T follicular helper cell (primary cell): ENCODE results near the gene JAK1.

Experiments
- DNase-seq: peaks from one replicate; pipeline ENCODE4 v3.0.0-alpha.2; 2020; ENCODE audit warnings: low read depth

The JAK1 gene

DNA sequence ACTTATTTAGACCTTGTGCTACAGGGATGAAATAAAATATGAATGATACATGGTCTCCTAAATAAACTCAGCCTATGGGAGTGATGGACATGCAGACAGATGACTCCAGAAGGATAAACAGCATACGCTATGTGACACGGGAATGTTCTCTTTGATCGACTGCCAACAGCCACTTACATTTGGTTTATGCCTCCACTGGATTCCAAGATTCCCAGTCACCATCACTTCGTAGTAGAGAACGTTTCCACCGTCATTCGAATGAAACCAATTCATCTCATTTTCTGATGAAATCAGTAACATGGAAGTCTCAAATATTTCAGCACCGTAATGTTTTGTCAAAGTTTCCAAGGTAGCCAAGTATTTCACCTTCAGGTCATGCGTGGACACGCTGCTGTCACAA, 99.7 kb downstream of the JAK1 start:
- DNase-seq: no peak

DNA sequence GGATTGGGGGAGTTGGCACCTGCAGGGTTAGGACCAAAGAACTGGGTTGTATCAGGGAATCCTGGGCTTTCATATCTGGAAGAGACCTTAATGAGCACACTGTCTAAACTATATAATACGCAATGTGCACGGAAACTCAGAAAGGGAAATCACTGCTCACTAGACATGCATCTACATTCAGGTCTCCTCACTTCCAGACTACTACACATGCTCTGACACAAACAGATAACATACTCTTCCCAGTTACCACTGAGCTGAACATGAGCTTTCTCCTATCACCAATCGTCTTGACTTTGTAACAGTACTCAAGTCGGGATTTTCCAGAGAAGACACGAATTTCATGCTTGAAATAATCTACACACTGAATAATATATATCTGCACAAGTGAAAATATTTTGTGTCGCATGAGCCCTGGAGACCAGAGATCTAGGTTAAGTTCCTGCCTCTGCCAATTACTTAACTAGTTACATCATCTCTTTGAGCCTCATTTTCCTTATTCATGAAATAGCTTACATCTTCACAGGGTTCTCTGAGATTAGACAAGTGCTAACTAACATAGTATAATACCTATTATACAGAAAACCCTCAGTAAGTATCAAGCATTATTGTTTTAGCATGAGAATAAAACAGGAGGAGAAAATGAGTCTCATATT, 101.1 kb downstream of the JAK1 start:
- no peak for DNase-seq

DNA sequence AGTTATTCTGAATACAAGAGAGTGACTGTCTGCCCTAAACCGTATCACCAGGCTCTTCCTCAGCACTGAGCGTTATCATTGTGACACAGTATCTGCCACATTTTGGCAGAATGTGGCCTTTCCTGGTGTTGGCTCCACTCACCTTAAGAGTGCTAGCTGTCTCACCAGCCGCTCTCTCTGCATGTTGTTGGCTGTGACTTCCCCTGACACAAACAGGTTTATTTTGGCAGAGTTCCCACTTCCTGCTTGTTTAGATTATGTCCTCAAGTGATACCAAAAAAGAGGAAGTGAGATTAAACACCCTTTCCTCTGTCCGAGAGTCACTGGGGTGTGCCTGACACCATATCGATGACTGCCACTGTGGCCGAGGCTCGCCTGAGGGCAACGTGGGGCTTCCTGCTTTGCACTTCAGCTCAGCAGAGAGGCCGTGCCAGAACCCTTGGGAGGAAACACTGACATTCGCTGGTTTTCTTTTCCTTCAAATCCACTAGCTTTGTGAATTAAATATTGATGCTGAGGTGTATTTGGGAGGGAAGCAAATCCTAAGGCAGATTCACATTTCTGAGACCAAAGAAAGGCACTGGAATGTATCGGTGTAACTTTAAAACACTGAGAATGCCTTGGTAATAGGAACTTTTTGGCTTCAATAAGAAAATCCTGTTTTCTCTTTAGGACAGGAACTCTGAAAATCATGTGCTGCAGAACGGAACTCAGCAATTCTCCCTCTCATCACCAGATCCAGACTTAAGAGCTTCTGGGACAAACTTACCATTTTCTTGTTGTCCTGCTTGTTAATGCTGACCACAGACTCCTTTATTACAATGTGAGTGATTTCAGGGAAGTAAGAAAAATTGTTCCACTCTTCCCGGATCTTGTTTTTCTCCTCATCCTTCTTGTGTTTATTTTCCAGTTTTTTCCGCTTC, 102.1 kb downstream of the JAK1 start:
- no peak for DNase-seq

DNA sequence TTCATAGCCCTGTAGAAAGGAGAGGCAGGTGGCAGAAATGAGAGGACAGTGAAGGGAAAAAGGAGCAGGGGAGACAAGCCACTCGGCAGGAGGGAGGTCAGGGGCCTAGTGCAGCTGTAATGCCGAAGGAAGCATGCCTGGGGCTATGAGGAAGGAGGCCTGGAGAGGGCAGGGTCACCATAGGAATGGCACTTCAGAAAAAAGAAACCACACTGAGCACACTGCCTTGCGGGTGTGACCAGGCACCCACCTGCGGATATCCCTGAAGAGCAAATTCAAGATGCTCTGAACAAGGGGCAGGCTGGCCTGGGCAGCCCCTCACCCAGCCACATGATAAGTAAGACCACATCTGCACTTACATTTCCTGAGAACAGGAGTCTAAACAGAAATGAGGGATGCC, 104.7 kb downstream of the JAK1 start:
- no peak for DNase-seq

DNA sequence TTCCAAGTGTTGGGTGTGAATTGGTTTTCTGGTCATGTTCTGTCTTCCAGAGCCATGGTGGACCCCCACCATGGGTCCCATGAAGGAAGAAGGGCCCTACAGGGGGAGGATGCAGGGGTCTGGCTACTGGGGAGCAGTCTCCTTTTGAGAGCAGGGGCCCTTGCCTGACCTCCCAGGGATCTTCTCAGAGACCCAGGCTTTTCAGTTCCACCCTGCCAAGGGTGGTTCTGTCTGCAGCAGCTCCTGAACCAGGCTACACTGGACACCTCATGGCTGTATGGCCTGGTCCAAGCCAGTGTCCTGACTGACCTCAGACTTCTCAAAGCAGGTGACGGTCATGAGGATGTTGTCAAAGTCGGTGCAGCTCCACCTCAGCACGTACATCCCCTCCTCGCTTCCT, 109.0 kb downstream of the JAK1 start:
- no peak for DNase-seq

DNA sequence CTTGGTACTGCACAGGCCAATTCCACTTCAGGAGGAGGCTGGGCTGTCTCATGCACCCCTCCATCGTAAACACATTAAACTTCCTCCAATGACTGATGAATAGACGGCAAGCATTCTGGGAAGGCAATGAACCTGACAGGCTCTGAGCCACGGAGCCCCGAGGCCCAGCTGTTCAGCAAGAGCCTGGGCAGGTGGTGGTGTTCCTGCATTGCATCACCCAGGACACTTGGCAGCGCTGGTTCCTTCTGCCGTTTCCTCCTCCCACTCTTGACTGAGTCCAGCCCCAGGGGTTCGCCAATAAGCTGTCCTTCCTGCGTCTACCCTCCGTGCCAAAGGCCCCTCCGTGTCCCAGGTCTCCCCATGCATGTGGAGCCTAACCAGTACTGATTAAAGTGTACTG, 109.8 kb downstream of the JAK1 start:
- no peak for DNase-seq

DNA sequence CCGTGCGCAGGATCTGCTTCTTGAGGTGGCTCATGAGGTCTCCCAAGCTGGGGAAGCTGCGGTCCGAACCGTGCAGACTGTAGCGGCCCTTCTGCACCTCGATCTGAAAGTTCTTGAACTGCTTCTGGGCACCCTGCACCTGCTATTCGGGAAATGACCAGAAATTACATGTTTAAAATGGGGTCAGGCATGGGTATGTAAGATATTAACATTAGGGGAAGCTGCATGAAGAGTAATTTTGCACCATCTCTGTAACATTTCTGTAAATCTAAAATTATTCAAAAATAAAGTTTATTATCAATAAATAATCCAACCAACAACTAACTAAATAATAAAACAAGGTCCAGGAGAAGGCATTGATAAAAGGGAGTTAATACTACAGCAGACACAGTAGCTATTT, 110.8 kb downstream of the JAK1 start:
- no peak for DNase-seq

DNA sequence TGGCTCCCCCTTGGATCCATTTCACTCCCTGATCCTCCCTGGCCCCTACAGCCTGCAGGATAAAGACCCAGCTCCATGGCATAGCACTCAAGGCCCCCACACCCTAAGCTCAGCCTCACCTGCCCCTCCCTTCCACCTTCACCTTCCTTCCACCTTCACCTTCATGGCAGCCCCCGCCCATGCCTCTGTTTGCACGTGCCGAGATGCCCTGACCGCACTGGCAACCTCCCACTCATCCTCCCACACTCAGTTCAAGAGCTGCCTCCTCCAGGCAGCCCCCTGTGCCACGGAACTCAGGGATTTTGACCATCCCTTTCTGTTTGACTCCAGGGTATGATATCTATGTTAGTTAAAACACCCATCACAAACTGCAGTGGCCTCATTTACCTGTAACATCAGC, 111.7 kb downstream of the JAK1 start:
- DNase-seq: no peak

DNA sequence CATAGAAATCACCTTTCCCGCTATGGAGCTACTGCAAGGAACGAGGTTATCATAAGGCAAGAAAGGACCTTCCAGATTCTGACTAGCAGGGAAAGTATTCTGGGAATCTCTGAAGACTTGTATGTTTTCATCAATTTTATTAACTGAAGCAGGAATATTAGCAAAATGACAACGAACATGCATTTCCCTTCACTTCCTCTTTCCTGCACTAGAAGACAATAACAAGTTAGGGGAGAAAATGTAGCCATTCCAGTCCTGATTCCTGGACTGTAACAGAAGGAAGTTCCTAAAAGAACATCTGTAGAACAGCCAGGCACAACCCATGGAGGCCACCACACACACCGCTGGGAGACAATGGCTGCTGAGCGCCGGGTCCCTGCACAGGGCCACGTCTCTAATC, 114.7 kb downstream of the JAK1 start:
- no peak for DNase-seq

DNA sequence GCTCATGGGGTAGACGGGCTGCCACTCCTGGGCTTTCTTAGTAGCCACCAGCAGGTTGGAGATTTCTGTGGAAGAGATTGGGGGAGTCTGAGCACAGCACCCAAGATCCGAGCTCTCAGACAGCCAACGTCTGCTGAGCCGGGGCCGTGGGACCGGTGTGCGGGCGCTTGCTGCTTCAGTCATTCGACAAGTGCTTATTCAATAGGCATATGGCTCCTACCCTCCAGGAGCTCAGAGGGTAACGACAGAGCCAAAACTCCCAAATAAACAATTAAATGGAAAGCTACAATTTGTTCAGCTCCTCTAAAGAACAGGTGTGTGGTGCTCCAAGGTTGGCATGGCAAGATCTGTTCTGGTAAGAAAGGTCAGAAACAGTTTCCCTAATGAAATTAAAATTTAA, 115.5 kb downstream of the JAK1 start:
- DNase-seq: no peak

DNA sequence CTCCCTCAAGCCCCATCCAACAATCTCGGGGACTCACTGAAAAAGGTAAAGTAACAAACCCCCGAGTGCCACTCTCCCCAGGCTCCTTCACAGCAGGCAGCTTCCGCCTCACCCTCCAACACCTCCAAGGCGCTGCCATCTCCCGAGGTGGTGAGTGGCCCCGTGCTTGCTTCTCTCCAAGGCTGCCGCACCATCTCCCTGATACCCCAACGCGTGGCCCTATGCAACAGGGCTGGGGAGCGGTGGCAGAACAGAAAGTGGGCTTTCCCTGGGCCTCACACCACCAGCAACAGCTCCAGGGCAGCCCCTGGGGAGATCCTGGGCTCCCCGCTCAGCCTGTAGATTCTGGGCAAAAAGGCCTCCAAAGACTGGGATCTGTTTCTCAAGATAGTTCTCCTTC, 116.4 kb downstream of the JAK1 start:
- no peak for DNase-seq

DNA sequence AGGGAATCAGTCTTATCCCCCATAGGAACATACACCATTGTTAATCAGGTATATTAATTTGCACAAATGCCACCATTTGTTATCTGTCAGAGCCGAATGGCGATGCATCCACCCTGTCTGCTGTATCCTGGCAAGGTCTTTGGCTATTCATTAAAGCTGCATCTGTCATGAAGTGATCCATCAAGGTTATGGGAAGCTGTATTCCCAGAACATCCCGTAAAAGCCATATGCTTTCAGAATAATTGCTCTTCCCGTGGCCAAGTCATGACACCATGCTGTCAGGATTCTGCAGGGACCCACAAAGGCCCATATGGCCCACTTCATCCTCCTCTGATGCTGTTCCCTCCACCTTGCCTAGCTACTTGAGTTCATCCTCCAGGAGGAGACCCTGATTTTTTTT, 117.5 kb downstream of the JAK1 start:
- DNase-seq: no peak

DNA sequence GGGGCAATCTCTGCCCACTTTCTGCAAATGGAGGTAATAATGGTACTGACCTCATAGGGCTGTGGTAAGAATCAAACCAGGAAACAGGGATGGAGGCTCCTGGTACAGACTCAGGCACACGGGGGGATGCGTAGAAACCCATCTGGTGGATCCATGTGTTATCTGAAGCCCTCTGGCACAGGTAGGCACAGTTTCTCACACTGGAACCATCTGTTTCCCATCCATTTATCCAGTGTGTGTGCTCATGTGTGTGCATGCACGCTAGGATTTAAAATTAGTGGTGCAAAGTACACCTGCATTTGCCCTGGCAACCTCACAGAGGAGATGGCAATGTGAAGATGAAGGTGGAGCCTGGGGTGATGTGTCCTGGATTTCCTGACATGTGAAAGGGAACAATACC, 118.2 kb downstream of the JAK1 start:
- no peak for DNase-seq

DNA sequence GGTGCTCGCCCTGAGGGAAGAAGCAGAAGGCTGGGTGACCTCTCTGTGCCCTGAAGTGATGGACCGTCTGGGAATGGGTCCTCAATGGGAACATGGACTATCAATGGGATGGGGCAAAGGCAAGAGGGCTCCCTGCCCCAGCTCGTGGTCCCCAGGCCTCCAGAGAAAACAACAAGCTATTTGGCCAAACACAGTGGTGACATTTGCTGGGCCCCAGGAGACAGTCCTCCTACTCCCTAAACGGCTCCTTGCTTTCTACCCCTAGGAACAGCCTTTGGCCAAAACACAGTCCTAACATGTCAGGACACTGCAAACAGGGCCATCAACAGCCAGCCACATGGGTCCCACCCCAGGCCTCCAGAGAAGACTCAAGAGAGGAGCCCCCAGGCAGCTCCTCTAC, 118.7 kb downstream of the JAK1 start:
- no peak for DNase-seq

DNA sequence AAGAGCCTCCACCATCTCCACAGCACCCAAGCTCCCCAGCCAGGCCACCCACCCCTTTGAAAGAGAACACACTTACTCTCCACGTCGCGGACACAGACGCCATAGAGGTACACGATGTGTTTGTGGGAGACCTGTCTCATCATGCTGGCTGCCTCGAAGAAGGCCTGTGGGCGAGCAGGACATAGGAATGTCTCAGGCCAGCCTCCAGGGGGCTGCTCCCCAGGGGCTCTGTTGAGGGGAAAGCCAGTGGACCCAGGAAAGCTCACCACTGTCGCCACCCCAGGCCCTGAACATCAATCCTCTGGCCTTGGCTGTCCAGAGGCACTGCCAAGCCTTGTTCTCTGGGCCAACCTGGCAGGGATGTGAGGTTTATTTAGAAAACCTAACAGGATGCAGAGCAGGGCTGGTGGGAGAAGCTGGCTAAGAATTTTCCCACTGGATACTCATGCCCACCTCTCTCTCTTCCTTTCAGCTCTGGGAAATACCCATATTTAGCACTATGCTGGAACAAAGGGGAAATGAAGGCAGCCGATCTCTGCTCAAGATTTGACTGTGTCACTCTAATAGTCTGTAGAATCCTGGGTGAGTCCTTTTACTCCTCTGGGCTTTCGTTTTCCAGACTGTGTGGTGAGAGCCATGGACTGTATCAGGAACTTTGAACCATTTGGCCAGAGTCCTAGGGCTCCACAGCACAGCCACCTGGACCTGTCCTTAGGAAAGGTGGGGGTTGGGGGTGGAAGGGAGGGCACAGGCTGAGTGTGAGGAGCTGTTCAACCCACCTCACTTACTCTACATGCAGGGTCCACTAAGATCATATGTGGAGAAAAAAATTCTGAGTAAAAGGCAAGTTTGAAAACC, 119.5 kb downstream of the JAK1 start:
- no peak for DNase-seq

DNA sequence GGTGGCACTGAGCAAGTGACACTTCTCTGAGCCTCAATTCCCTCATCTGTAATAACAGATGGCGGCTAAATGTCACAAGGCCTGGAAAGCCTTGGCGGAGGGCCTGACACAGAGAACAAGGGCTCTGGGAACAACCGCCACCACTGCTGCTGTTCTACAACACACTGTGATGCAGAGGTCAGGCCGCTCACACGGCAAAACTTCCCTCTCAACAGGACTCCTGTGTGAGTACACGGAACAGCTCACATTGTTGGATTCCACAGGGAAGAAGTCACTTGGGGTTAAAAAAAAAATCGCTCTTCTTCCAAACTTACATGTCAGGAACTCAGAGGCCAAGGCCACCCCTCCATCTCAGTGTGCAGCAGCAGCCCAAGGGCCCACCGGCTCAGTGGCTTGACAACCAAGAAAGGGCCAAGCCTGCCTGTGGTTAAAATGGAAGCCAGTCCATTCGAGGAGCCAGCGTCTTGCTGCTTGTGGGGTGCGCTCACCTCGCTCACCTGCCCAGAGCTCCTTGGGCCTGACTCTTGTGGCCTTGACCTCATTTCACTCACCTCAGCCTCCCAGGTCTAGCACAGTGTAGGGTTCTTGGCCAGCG, 120.4 kb downstream of the JAK1 start:
- no peak for DNase-seq

DNA sequence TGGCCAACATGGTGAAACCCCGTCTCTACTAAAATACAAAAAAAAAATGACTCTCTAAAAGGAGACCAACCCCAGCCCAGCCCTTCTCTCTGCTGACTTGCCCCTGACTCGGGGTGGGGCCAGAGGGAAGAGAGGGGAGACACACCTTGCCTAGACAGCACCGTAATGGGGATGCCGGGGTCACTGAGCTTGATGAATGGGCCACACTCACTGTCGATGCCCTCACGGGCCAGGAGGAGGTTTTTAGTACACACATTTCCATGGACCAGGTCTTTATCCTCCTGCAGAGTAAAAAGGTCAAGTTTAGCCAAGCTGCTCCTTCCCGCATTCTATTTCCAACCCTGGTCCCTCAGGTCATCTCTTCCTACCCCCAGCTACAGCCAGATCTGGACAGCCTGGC, 121.7 kb downstream of the JAK1 start:
- no peak for DNase-seq

DNA sequence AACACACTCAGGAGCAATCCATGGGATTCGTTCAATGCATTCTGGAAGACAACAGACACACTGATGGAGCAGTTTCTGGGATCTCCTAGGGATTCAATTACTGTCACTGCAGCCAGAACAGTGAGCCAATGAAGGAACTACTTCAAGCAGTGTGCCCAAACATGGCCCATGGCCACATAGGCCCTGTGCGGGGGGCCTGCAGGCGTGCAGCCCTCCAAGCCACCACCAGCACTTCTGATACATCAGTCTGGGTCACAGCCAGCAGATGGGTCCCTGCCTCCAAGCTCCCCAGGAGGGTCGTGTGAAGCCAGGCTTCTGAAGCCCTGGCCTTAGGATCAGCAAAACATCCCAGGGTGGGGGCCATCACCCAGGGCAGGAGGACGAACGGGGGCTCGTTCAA, 122.2 kb downstream of the JAK1 start:
- no peak for DNase-seq

DNA sequence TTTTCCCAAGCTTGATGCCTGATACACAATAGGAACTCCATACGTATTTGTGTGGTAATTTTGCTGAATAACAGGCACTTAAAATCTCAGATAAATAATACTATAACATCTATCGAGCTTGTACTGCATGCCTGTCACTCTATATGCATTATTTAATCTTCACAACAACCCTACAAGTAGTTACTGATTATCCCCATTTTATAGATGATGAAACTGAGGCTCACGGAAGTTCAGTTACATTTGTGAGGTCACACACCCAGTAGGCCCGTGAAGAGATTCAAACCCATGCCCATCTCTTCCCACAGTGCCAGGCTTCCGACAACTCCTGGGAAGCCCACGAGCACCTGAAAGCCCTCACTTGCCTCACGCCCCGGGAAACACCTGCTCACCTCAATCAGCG, 122.7 kb downstream of the JAK1 start:
- DNase-seq: no peak

DNA sequence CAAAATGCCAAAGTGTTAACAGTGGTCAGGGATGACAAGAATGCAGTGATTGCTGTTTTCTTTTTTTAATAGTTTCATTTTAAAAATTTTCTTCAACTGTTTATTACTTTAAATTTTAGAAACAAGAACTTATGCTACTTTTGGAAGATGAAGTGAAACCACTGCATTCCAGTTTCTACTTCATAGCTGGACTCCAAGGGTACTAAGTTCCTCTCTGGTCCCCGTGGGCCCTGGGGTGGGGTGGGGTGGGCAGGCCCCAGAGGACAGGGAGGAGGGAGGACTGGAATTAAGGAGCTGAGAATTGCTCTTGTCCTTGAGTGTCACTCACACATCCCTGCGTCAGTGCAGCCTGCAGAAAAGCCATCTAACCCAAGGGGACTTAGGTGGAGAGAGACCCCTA, 124.1 kb downstream of the JAK1 start:
- DNase-seq: no peak

DNA sequence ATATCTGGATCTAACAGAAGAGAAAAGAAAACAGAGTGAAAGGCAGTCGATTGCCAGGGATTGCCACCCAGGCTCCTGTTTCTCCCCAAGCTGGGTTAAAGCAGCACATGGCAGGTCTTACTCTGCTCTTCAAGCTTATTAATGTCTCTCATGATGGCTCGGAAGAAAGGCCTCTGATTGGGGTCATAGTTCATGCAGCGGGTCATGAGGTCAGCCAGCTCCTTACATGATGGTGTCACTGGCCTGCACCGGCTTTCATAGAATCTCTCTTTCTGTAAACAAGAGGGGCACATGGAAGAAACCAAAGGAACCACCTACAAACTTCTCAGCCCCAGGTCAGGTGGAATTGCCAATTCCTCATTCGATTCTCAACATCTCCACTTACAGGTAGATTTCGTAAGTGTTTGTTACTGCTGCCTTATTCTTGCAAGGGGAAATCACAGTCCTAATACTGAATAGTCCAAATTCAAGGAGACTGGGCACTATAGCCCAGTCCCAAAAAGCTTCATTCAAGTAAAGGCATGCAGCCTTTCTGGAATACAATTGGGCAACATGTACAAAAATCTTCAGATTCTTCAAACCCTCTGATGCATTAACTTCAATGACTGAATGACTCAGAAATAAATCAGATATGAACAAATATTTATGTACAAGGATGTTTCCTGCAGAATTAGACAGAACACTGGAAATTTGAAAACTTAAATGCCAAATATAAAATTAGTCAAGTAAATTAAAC, 124.9 kb downstream of the JAK1 start:
- no peak for DNase-seq
